NOMO-1 (cell line): Measurements from ENCODE around the gene TMEM35B.
"Not testable (repeated sequence)": the region's sequence is repeated elsewhere in the genome, so short reads cannot be mapped to it uniquely, and the experiment has no call there.

Experiments used
- DNase-seq, 2 experiments: peaks; one replicate each; lab custom pipeline; 2025; ENCODE audit not compliant: unreplicated experiment in 2 of 2; lab: John Stamatoyannopoulos, UW

TMEM35B gene

GRCh38 chr1:34984793-34985608 lies at the start of gene TMEM35B:
Gene TMEM35B, minus strand, starts transcription at chr1:34985347. Its CDS starts 42 bp downstream, at chr1:34985305.
- DNase-seq, result peak; percentile 33 to 49

DNA sequence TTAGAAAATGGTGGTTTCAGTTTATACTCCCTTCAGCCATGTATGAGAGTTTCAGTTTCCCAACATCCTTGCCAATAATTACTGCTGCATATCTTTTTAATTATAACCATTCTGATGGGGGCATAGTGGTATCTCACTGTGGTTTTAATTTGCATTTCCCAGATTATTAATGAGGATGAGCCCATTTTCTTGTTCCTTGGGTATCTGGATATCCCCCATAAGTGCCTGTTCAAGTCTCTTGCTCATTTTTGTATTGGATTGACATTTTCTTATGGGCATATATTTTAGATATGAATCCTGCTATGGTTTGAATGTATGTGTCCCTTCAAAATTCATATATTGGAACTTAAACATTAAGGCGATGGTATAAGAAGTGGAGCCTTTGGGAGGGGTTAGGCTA lies 48.2 kb upstream of the TMEM35B start:
- no peak for DNase-seq

- no peak for DNase-seq
These were observed 47.2 kb upstream of the TMEM35B start for GRCh38 chr1:35032384-35032739.

DNA sequence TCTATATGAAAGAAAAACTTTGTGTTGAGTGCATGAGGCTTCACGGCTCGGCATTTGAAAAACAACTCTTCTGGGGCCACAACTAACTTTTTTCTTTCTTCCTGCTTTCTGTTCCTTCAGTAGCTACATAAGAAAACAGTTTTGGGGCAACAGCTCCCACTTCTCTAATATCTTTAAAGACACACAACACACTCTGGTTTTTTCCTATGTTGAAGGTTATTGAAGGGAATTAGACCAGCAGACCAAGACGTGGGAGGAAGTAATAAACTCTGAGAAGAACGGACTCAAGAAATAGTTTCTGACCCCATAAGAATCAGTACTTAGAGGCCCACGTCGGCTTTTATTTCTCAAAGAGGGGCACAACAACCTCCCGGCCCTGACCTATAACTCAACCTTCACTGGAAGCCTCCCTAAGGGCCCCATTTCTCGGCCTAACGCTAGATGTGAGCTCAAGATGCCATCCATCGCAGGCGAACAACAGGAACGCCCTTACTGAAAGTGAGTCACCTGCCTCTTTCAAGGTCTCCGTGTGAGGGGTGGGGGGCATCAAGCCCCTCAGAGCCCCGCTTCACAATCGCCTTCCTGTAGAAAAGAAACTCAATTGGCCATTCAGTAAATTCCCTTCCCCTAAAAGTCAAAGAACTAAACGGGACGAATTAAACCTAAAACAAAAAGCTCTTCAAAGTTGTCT lies 45.8 kb upstream of the TMEM35B start:
- peak; percentile 49 to 65 for DNase-seq

GRCh38 chr1:35030338-35030737 lies 45.2 kb upstream of the TMEM35B start:
- DNase-seq, result no peak

GRCh38 chr1:35029761-35030160 lies 44.6 kb upstream of the TMEM35B start:
- DNase-seq, result no peak

DNA sequence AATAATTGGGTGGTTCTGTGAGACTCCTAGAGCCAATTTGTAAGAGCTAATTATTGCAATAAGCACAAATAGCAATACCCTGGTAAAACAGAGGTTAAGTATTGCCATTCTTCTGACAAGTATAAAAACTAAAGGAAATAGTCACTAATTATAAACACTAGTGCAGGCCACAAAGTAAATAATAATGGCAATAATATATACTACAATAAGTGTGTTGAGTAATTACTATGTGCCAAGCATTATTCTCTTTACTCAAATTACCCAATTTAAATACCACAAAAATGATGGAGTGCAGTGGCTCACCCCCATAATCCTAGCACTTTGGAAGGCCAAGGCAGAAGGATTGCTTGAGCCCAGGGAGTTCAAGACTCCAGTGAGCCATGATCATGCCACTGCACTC lies 31.3 kb upstream of the TMEM35B start:
- DNase-seq, result no peak

- no peak for DNase-seq
These were observed 29.3 kb upstream of the TMEM35B start for GRCh38 chr1:35014486-35014885.

GRCh38 chr1:35005711-35006110 lies 20.6 kb upstream of the TMEM35B start:
- DNase-seq, result no peak

DNA sequence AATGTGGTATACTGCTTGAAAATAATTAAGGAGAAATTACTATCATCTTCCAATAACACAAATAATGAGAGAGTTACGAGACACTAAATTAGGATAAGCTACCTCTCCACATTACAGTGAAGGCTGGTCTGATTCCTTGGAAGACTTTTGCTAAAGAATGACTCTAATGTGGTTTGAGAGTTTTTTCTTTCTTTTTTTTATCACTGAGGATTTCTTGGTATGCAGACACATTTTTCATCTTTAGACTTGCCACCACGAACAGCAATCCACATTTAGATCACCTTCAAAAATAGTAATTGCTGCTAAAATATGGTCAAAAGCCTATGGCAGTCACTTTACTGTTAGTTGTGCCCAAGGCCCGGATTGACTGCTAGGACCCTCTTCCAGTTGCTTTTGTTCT lies 16.6 kb upstream of the TMEM35B start:
- DNase-seq, result no peak

DNA sequence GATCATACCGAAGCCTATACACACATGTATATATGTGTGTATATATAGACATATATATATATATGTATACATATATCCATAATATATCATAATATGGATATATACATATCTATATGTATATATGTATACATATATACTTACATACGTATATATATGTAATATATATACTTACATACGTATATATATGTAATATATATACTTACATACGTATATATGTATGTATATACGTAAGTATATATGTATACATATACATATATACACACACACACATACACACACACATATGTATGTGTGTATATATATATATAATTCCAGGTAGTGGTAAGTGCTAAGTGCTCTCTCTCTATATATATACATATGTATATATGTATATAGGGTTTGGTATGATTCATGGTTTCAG lies 9.7 kb upstream of the TMEM35B start:
- DNase-seq, result no peak

DNA sequence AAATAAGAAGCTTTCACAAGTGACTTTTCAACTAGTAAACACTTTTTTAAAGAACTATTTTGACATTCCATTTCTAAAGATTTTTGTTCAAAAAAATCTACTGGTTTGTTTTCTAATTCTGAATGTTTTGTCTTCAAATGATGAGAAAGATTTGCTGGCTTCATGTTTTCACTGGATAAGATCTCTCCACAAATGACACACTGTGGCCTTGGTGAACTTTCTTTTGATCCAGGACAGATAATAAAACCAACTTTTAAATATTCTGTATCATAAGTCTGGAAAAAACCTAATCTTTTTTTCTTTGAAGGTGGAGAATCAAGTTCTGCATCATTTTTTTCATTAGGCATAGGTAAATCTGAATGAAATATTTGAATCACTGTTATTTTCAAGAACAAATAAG lies 3.4 kb upstream of the TMEM35B start:
- no peak for DNase-seq

- no peak for DNase-seq
These were observed 3.0 kb upstream of the TMEM35B start for GRCh38 chr1:34988147-34988546.

- DNase-seq, result no peak
These were observed 1.9 kb upstream of the TMEM35B start for GRCh38 chr1:34987018-34987417.

GRCh38 chr1:34985609-34985904 lies 410 bp upstream of the TMEM35B start:
- not testable (repeated sequence) for DNase-seq

GRCh38 chr1:34984435-34984792 lies 733 bp downstream of the TMEM35B start:
- DNase-seq, result no peak

DNA sequence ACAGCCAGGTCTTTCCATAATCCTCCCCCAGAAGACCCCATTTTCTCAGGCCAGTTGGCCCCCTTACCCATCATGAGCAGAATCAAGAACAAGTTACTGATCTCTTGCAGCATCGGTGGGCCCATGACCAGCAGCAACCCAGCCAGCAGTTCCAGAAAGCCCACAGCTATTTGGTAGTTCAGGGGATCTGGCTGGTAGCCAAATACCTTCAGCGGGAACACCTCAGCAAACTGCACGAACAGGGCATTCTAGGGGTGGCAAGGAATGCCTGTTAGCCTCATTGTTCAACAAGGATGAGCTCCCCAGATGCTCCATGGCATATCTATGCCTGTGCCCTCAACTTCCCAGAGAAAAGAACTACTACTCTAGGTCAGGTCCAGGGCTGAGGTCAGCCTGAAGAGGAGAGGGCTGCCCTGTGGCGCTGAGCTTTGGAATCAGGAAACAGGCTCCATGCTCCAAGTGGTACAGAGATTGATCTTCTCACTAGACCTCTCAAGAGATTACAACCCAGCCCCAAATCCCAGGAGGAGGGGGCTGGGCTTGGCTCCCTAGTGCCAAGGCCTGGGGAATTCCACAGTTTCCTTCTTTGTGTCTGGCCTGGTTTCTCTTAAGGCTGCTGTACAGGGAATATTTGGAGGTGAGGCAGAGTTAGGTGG lies 1.3 kb downstream of the TMEM35B start:
- no peak for DNase-seq

GRCh38 chr1:34982820-34983376 lies 2.2 kb downstream of the TMEM35B start:
- no peak for DNase-seq

- DNase-seq, result no peak
These were observed 4.4 kb downstream of the TMEM35B start for GRCh38 chr1:34980715-34981114.

DNA sequence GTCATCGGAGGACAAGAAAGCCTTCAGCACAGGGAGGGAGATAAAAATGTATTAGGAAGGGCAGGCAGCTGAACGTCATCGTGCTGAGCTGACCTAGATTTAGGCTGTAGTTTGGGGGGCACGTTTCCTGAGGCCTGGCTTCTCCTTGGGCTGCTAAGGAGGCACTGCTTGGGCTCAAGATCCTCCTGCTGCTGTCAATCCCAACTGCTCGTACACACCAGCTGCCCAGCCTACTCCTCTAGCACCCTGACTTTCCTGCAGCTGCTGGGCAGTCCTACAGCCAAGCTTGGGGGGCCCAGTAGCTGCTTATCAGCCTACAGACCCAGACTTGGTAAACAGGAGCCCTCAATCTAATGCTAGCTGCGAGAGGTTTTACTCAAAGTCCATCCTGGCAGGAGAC lies 6.2 kb downstream of the TMEM35B start:
- no peak for DNase-seq

DNA sequence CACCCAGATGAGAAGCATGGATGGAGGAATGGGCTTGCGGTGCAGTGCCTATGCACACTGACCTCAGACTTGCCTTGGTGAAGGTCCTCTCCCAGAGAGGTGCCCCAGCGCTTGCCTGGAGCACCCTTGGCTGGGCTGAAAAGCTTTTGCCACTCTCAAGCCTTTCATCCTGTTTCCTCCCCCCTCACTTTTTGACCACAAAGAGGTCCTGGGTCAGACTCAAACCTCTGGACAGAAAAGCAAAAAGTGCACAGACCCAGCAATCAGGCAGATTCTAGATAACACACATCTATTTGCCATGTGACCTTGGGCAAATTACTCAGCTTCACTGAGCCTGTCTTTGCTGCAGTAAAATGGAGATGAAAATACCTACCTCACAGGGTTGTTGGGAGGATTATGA lies 7.3 kb downstream of the TMEM35B start:
- DNase-seq, result no peak

DNA sequence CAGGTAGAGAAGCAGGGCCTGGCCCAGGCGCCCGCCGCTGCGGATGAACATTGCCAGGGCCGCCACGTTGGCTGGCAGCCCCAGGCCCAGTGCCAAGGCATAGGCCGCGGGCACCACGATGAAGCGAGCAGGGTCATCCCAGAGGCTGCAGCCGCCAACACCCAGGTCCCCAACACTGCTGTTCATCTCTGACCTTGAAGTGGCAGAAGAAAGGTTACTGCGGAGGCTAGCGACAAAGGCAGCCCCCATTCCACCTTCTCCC lies 8.0 kb downstream of the TMEM35B start:
- no peak for DNase-seq
